ENCODE data around the gene PLA2G2A.

DNA sequence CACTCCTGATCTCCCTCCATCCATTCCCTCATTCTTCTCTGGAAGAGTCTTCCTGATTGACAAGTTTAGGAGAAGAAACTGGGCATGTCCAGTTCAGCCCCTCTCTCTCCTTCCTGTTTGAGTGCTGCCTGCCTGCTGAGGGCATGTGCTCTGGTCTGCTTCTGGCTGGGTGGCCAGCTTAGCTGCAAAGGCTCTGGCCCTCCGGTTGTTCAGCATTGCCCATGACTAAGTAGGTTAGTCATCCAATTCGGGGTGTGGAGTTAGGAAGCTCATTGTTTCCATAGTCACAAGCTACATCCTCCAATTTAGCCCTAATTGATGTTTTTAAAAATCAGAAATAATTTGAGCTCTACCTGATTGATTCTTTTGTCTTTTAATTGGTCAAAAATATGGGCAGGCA, 30.4 kb downstream of the PLA2G2A start:
- TF ChIP-seq EZH2 (IDR thresholded peaks at IDR 0.05; ENCODE audit: borderline replicate concordance, low read length), result no peak
- TF ChIP-seq, protein P1, sequence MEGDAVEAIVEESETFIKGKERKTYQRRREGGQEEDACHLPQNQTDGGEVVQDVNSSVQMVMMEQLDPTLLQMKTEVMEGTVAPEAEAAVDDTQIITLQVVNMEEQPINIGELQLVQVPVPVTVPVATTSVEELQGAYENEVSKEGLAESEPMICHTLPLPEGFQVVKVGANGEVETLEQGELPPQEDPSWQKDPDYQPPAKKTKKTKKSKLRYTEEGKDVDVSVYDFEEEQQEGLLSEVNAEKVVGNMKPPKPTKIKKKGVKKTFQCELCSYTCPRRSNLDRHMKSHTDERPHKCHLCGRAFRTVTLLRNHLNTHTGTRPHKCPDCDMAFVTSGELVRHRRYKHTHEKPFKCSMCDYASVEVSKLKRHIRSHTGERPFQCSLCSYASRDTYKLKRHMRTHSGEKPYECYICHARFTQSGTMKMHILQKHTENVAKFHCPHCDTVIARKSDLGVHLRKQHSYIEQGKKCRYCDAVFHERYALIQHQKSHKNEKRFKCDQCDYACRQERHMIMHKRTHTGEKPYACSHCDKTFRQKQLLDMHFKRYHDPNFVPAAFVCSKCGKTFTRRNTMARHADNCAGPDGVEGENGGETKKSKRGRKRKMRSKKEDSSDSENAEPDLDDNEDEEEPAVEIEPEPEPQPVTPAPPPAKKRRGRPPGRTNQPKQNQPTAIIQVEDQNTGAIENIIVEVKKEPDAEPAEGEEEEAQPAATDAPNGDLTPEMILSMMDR (IDR thresholded peaks at IDR 0.05; ENCODE audit: low read length), result no peak

All from OCI-LY1 (cell line).